ENCODE results near the gene CDK16. TPM values are rescaled to one million over a fixed set of nuclear protein-coding genes. Genes with fewer than 3 reads are reported as not detected.

The CDK16 gene
- total RNA-seq, 1 donor from 2014 or later, result 63.5 TPM

GRCh38 chrX:47186096-47186740, 32.3 kb upstream of the CDK16 start:
- DNase-seq, result no peak

- no peak for DNase-seq
These were observed 31.3 kb upstream of the CDK16 start for GRCh38 chrX:47187106-47187677.

- no peak for DNase-seq
These were observed 28.6 kb upstream of the CDK16 start for GRCh38 chrX:47189906-47190305.

GRCh38 chrX:47190445-47191269, 27.8 kb upstream of the CDK16 start:
- DNase-seq, result peak; percentile 75

GRCh38 chrX:47191331-47191730, 27.1 kb upstream of the CDK16 start:
- DNase-seq, result no peak

GRCh38 chrX:47191806-47192401, 26.6 kb upstream of the CDK16 start:
- DNase-seq, result no peak

DNA sequence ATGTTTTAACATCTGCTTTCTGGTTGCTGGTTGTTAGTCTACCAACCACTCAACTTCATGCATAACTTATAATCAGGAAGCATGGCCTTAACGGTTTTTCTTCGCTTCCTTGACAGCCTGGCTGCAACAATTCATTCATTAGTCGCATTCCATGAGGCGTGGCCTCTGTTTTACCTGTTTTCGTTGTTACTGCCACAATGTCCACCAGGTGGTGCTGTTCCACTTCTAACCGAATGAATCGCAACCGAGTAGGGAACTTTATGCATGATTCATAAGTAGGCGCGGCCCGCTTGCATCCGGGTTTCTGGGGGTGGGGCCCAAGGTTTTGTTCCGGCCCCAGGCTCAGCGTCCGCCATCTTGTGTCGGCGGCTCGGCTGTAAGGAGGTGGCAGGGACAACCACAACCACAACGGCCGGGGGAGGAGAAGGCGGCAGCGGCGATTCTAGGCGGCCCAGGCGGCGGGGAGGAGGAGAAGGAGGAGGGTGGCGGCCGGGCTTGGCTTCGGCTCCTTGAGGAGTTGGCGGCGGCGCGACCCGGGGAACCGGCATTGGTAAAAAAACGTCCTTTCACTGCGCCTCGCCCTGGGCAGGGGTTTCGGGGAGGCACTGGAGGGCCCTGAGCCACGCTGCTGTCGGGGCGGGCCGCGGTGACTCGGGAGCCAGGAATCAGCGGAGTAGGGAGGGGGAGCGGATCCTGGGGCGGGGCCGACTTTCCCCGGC, 24.8 kb upstream of the CDK16 start, which contains the start of gene UBA1:
TSS of gene UBA1 (plus strand) at position 355 of the 719 bp plus-strand sequence. CDS start 4,974 bp downstream, outside the sequence.
- peak; percentile 83 for DNase-seq

DNA sequence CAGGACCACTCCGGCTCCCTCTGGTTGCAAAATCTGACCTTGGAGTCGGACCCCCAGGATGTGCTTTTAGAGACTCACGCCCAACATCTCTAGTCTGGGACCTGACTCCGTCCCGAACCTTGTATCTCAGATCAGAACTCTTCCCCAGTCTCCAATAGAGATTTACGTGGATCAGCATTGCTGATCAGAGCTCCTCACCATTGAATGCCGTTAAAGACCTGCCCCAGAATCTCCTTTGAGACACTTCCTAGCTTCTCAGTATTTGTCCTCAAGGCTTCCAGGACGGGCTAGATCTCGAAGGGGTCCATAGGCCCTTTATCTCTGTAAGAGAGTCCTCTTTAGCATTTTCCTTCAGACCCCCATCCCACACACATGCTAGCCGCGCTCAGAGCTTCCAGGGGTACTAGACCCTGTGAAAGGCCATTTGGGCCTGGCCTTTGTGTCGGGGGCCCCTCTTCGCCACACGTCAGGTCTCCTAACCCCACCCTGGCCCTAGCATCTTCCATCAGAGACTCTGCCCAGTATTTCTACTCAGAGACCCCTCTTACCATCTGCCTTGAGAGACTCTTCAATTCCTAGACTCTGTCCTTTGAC, 24.2 kb upstream of the CDK16 start:
- DNase-seq, result no peak

- no peak for DNase-seq
These were observed 22.4 kb upstream of the CDK16 start for GRCh38 chrX:47196098-47196497.

- no peak for DNase-seq
These were observed 21.0 kb upstream of the CDK16 start for GRCh38 chrX:47197526-47197925.

DNA sequence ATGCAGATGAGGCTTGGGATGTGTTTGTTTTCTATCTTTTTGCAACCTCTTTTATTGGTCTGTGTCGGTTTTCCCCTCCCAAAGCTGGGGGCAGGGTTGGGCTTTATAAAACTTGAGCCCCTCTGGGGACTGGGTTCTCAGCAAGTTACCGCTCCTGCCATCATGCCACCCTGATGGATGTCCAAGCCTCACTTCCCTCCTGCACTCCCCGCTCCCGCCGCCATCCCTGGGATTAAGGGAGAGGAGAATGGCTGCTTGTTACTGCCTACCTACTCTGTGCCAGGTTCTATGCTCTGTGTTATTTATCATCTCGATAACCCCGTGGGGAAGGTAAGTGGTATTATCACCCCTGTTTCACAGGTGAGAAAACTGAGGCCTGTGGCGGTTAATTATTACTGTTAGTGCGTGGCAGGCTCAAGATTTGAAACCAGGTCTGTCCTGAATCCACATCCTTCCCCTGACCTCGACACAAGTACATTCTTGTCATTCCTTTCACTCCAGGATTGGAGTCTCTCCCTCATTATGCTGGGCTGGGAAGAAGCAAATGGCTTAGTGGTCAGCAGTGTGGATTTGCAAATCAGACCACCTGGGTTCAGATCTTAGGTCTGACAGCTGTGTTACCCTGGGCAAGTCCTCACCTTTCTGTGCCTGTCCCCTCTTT, 20.3 kb upstream of the CDK16 start:
- DNase-seq, result no peak

DNA sequence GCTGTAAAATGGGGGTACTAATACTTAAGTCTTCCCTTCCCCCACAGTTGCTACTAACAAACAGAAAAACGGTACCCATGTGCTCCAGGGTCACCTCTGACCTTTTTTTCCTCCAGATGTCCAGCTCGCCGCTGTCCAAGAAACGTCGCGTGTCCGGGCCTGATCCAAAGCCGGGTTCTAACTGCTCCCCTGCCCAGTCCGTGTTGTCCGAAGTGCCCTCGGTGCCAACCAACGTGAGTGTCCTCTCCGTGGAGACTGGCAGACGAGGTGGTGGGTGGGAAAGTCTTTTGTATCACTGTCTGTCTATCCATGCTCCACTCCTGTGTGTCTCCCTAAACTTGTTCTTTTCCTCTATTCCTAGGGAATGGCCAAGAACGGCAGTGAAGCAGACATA, 19.8 kb upstream of the CDK16 start:
- no peak for DNase-seq

DNA sequence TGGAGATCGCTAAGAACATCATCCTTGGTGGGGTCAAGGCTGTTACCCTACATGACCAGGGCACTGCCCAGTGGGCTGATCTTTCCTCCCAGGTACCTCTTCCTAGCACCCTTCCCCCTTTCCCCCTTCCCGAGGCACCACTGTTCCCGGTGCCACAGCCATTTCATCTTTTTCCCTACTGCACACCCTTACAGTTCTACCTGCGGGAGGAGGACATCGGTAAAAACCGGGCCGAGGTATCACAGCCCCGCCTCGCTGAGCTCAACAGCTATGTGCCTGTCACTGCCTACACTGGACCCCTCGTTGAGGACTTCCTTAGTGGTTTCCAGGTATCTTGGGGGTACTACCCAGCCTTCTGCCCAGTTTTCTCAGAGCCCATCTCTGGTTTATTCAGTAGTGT, 19.2 kb upstream of the CDK16 start:
- DNase-seq, result no peak

GRCh38 chrX:47200385-47201150, 17.9 kb upstream of the CDK16 start:
- no peak for DNase-seq

DNA sequence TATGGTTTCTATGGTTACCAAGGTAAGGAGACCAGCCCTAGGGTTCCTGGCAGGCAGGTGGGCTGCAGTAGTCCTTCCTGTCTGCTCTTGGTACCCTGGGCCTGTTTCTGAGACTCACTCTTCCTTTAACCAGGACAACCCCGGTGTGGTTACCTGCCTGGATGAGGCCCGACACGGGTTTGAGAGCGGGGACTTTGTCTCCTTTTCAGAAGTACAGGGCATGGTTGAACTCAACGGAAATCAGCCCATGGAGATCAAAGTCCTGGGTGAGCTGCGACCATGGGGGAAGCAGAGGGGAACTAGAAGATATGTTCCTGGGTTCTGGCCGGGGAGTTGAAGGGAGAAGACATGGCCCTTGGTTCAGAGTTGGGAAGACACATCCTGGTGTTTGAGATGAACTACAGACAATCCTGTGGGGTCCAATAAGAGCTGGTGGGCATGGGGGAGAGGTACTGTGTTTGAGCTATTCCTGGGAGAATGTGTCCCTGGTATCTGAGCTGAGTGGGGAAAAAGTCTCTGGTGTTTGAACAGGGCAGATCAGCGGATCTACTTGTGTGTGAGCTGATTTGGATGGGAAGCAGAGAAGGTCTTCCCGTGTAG, 17.0 kb upstream of the CDK16 start:
- DNase-seq, result no peak

DNA sequence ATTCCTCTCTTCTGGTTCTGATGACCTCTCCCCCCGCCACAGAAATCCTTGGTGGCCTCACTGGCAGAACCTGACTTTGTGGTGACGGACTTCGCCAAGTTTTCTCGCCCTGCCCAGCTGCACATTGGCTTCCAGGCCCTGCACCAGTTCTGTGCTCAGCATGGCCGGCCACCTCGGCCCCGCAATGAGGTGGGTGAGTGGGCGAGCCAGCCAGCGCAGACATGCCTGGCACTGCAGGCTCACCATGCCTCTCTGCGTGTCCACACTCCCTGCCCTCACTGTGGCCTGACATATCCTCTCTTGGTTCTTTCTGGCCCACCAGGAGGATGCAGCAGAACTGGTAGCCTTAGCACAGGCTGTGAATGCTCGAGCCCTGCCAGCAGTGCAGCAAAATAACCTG, 16.2 kb upstream of the CDK16 start:
- DNase-seq, result no peak

DNA sequence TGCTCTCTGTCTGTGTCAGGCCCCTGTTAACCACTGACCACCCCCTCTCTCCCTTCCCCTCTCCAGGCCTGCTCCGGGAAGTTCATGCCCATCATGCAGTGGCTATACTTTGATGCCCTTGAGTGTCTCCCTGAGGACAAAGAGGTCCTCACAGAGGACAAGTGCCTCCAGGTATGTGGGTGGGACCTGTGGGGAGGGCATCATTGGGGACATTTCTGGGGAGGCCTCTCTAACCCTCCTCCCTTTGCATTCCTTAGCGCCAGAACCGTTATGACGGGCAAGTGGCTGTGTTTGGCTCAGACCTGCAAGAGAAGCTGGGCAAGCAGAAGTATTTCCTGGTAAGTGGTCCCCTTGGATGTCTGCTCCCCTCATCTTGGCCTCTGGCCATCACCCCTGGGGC, 15.6 kb upstream of the CDK16 start:
- no peak for DNase-seq

DNA sequence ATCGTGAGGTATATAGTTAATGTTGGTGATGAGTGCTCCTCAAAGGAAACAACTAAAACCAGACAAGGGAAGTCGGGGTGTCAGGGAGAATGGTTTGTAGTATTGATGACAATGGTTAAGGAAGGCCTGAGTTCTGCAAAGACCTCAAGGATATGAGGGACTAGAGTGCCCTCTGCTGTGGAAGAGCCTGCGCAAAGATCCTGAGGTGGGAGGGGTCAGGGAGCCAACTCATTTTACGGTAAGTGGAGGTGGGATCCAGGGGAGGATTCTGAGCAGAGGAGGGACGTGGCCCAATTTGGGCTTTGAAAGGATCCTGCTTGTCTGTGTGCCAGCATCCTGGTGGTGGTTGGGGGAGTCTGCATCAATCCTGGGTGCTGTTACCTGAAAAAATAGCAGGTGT, 13.5 kb upstream of the CDK16 start:
- no peak for DNase-seq

- DNase-seq, result no peak
These were observed 12.2 kb upstream of the CDK16 start for GRCh38 chrX:47206316-47206715.

GRCh38 chrX:47208108-47208507, 10.4 kb upstream of the CDK16 start:
- DNase-seq, result no peak

Measured in occipital lobe (tissue), 2 donors.